Fibroblast of lung (primary cell): Measurements from ENCODE around the gene WT1. TPM values are rescaled to one million over a fixed set of nuclear protein-coding genes. Genes with fewer than 3 reads are reported as not detected.

Source experiments
- DNase-seq, 2 donors: peaks; one replicate each; pipeline versions ENCODE4 v3.0.0 to v3.0.0-alpha.2; 2010; ENCODE audit warnings: low read depth in 2 of 2
- H2AFZ ChIP-seq: 2 replicates; pipeline ENCODE4 v1.5.1; 2012; ENCODE audit warnings: low read length, control low read depth, inconsistent platforms
- H3K27ac ChIP-seq: 2 replicates; pipeline ENCODE4 v1.5.1; 2011; ENCODE audit warnings: low read length, control low read depth; ENCODE audit not compliant: insufficient read depth
- H3K27me3 ChIP-seq: 2 replicates; pipeline ENCODE4 v1.5.1; 2011; ENCODE audit warnings: mild to moderate bottlenecking, low read length; ENCODE audit not compliant: control insufficient read depth, insufficient read depth
- H3K36me3 ChIP-seq: 2 replicates; pipeline ENCODE4 v1.5.1; 2011; ENCODE audit warnings: low read length; ENCODE audit not compliant: control insufficient read depth, insufficient read depth
- H3K4me1 ChIP-seq: 2 replicates; pipeline ENCODE4 v1.5.1; 2011; ENCODE audit warnings: low read length; ENCODE audit not compliant: control insufficient read depth, insufficient read depth; ENCODE audit errors: extremely low read depth
- H3K4me2 ChIP-seq: 2 replicates; pipeline ENCODE4 v1.5.1; 2011; ENCODE audit warnings: low read length, control low read depth; ENCODE audit not compliant: insufficient read depth; ENCODE audit errors: extremely low read depth
- H3K4me3 ChIP-seq, 4 experiments: fragments of 200-600 bp in 1 of 4; sonication (generic) in 1 of 4; replicated peaks in 1 of 4; 2 replicates each; pipeline ENCODE4 v1.5.1; 2011 to 2016; ENCODE audit warnings: low read length in 4 of 4, low read depth in 3 of 4, mild to moderate bottlenecking in 3 of 4, control low read depth in 2 of 4, inconsistent platforms in 1 of 4, mixed read lengths in 1 of 4; ENCODE audit not compliant: insufficient read depth in 1 of 4; ENCODE audit errors: control extremely low read depth in 1 of 4
- H3K79me2 ChIP-seq: 2 replicates; pipeline ENCODE4 v1.5.1; 2012; ENCODE audit warnings: mild to moderate bottlenecking, low read length, inconsistent platforms; ENCODE audit not compliant: control insufficient read depth, insufficient read depth
- H3K9ac ChIP-seq: 2 replicates; pipeline ENCODE4 v1.5.1; 2011; ENCODE audit warnings: mild to moderate bottlenecking, low read length, control low read depth; ENCODE audit not compliant: insufficient read depth
- H3K9me3 ChIP-seq: 2 replicates; pipeline ENCODE4 v1.5.1; 2012; ENCODE audit warnings: low read depth, low read length; ENCODE audit not compliant: control insufficient read depth, insufficient read depth
- H4K20me1 ChIP-seq: 2 replicates; pipeline ENCODE4 v1.5.1; 2011; ENCODE audit warnings: low read length; ENCODE audit not compliant: control insufficient read depth, insufficient read depth; ENCODE audit errors: extremely low read depth
- CTCF ChIP-seq, 2 donors: IDR thresholded peaks in 1 of 2; conservative IDR thresholded peaks in 1 of 2; 1 replicate in 1 of 2; 2 replicates in 1 of 2; pipeline ENCODE4 v1.5.1; 2011 to 2012; ENCODE audit warnings: low read length in 2 of 2, control low read depth in 1 of 2, inconsistent platforms in 1 of 2, low read depth in 1 of 2, mild to moderate bottlenecking in 1 of 2
- EZH2 ChIP-seq: IDR thresholded peaks from 2 replicates; pipeline ENCODE4 v1.5.1; 2012; ENCODE audit warnings: low read length, control low read depth, mild to moderate bottlenecking; ENCODE audit errors: missing control alignments
- polyA plus RNA-seq, 2 donors: library from polyadenylated mRNA; depleted of rRNA in 1 of 2; stranded (reverse) in 1 of 2; unstranded in 1 of 2; fragments of >200 nt; gene quantifications; 2 replicates each; pipeline ENCODE4 v1.2.1, GENCODE V29; 2011 to 2012; ENCODE audit warnings: missing spikeins in 1 of 2
- total RNA-seq: library from RNA; depleted of rRNA; stranded (reverse); fragments of >200 nt; gene quantifications from 2 replicates; pipeline ENCODE4 v1.2.1, GENCODE V29; 2014

WT1 gene
- total and polyA plus RNA-seq, 2 donors (not counting 1 experiment from before 2014, with no cell fraction given): not detected

- TF ChIP-seq CTCF (conservative IDR thresholded peaks at IDR 0.05 in 1 of 2, IDR thresholded peaks at IDR 0.05 in 1 of 2; ENCODE audit: low read depth in 1 of 2, low read length in 2 of 2) (peak; percentile 39 to 74), EZH2 (no peak)
- Histone ChIP-seq H3K4me3 (no peak overlapping the region), H3K4me2 (no peak overlapping the region), H3K36me3 (no peaks in the 10 kb centered on the region), H3K27me3 (no peaks in the 10 kb centered on the region), H2AFZ (no peak overlapping the region), H3K79me2 (no peaks in the 10 kb centered on the region), H3K4me1 (no peaks in the 10 kb centered on the region), H3K9me3 (no peaks in the 10 kb centered on the region), H4K20me1 (no peaks in the 10 kb centered on the region), H3K27ac (no peak overlapping the region), H3K9ac (no peak overlapping the region)
- peak; percentile 37 to 46 for DNase-seq
These were observed 49.3 kb downstream of the WT1 start for GRCh38 chr11:32385998-32386397.

- Histone ChIP-seq H2AFZ (no peak overlapping the region), H4K20me1 (no peaks in the 10 kb centered on the region), H3K4me3 (no peak overlapping the region), H3K36me3 (no peaks in the 10 kb centered on the region), H3K27ac (no peak overlapping the region), H3K4me1 (no peaks in the 10 kb centered on the region), H3K79me2 (no peaks in the 10 kb centered on the region), H3K4me2 (no peak overlapping the region), H3K9ac (no peak overlapping the region), H3K27me3 (no peaks in the 10 kb centered on the region), H3K9me3 (no peaks in the 10 kb centered on the region)
- TF ChIP-seq EZH2: no peak
- TF ChIP-seq CTCF (conservative IDR thresholded peaks at IDR 0.05 in 1 of 2, IDR thresholded peaks at IDR 0.05 in 1 of 2; ENCODE audit: low read depth in 1 of 2, low read length in 2 of 2): no peak
- DNase-seq: peak in 1 of 2 donors; percentile 32
These were observed 52.8 kb downstream of the WT1 start for GRCh38 chr11:32382339-32383049.

GRCh38 chr11:32381179-32381578 is 54.2 kb downstream of the WT1 start:
- Histone ChIP-seq H3K9ac (no peak overlapping the region), H3K79me2 (no peaks in the 10 kb centered on the region), H3K4me2 (no peak overlapping the region), H3K4me1 (no peaks in the 10 kb centered on the region), H3K27ac (no peak overlapping the region), H4K20me1 (no peaks in the 10 kb centered on the region), H3K4me3 (no peak overlapping the region), H2AFZ (no peak overlapping the region), H3K36me3 (no peaks in the 10 kb centered on the region), H3K9me3 (no peaks in the 10 kb centered on the region), H3K27me3 (no peaks in the 10 kb centered on the region)
- DNase-seq: no peak
- no peak for TF ChIP-seq EZH2
- TF ChIP-seq CTCF (conservative IDR thresholded peaks at IDR 0.05 in 1 of 2, IDR thresholded peaks at IDR 0.05 in 1 of 2; ENCODE audit: low read depth in 1 of 2, low read length in 2 of 2): no peak
